Cerebellar cortex (tissue), 1 donor: ENCODE data around the gene SCAMP5.

Experiments used
- DNase-seq: peaks from one replicate; pipeline ENCODE4 v3.0.0-alpha.2; 2015; ENCODE audit warnings: low spot score

Gene SCAMP5

DNA sequence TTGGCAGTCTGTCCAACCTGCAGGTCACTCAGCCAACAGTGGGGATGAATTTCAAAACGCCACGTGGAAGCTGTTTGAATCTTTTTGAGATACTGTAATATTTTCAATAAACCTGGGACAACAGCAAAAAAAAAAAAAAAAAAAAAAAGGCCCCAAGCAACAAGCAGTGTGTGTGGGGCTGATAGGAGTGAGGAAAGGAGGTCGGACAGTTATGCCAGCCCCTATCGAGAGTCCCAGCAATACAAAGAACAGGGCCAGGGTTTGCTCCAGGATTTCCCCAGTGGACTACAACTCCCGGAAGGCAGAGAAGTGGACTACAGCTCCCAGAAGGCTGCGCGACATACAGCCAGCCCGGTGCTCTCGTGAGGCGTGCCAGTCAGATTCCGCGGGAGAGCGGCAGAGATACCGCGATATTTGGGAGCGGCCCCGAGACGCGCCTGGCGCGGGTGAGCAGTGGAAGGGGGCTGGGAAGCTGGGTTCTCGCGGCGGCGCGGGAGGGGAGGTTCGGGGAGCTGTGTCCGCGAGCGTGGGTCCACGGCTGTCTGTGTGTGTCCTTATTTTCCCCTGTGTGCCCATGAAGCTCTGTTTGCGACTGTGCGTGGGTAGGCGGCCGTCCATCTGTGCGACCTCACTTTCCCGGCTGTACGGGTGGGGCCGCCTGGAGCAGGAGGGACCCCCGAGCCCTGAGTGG is 28.0 kb downstream of the SCAMP5 start, which contains the start of gene PPCDC:
Gene PPCDC, plus strand, starts transcription at position 410 of the 691 bp plus-strand sequence. CDS start 4,729 bp downstream, outside the sequence.
- peak; percentile 98 for DNase-seq

- peak; percentile 29 for DNase-seq
Measured at GRCh38 chr15:75023872-75024636, 28.7 kb downstream of the SCAMP5 start.

DNA sequence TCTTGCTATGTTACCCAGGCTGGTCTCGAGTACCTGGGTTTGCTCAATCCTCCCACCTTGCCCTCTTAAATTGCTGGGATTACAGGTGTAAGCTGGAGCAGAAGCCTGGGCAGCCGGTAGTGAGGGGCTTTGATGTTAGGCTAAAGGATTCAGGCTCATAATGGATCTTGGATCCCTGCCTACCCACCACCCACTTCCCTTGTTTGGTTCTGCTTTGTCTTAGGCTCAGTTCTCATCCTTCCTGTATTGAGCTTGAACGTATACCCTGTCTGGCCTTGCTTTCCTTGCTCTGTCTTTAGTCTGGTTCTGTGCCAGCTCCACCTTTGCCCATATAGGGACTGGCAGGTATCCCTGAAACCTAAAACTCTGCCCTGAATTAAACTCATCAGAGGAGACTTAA is 29.7 kb downstream of the SCAMP5 start:
- DNase-seq = no peak

DNA sequence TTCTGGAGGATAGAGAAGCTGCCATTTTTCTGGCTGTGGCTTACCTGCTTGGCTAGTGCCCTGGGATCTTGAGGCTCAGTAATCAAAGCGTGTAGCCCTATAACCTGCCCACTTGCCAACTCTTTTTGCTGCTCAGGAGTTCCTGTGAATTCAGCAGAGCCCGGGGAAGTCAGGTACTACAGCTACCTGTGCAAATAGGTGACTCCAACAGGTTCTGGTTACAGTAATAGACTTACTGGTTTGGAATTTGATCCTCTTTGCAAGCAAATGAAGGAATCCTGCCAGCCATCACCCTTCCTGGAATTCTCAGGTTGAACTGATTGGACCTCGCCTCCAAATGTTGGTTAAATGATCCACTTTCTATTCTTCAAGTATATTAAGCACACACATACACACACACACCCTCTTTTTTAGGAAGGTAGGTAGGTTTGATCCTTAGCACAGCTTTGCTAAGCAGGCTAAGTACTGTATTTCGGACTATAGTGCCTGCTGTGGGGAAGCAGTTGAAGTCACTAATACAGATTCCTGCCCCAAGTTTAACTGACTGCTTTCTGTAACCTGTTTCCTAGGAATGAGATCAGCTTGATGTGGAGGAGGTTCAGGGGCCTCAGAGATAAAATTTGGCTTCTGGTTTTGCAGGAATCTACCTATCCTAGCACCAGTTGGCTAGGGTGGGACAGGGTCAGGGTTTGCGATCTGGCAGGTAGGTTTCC is 30.3 kb downstream of the SCAMP5 start:
- DNase-seq = no peak

DNA sequence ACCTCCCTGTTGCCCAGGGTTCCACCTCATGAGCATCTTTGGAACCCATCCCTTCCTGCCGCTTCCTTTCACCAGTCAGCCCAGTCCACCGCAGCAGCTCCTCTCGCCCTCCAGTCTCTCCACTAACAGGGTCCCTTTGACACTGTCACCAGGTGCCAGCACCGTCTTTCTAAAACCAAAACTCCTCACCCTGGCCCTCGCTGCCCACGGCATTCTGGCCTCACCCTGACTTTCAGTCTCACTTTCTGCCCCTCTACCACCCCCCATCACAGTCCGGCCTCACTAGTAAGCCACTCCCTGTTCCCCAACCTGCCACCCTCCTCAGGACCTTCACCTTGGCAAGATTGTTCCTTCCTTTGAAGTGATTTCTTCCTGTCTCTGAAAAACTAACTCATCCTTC is 32.2 kb downstream of the SCAMP5 start:
- DNase-seq = no peak

- DNase-seq = no peak
Measured at GRCh38 chr15:75028991-75029377, 33.6 kb downstream of the SCAMP5 start.

- DNase-seq = peak; percentile 84
Measured at GRCh38 chr15:75029378-75030022, 34.1 kb downstream of the SCAMP5 start.

DNA sequence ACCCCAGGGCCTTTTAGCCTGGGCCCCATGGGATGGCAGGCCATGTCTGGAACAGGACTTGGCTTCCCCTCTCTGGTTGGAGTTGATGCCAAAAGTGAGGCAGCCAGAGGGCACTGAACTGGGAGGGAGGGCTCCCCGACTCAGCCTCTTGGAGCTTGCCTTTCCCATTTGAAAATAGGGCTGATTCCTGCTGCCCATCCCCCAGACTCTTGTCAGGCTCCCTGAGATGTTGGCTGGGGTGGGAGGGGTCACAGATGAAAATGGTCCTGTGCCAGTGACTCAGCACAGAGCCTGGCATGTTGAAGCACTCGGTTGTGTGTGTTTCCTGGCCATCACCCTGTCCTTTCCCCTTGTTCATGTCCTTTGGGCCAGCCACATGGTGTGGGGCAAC is 34.7 kb downstream of the SCAMP5 start:
- DNase-seq = no peak

DNA sequence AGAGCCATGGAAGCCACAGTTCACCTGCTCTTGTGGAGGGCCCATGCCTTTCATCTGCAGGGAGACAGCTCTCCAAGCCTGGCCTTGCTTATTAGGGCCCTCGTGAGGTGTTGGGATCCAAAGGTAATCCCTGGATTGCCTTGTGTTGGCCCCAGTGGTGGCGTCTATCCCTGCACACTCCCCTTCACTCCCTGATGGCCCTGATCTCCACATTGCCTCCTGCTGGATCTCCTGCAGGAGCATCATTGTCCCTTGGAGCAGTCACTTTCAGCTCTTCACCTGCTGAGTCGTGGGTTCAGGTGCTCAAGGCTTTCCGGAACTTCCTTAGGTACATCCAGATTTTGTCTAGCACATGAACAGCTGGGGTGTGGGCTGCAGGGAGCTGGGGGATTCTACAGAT is 35.1 kb downstream of the SCAMP5 start:
- DNase-seq = no peak

- DNase-seq = no peak
Measured at GRCh38 chr15:75031848-75032247, 36.5 kb downstream of the SCAMP5 start.

DNA sequence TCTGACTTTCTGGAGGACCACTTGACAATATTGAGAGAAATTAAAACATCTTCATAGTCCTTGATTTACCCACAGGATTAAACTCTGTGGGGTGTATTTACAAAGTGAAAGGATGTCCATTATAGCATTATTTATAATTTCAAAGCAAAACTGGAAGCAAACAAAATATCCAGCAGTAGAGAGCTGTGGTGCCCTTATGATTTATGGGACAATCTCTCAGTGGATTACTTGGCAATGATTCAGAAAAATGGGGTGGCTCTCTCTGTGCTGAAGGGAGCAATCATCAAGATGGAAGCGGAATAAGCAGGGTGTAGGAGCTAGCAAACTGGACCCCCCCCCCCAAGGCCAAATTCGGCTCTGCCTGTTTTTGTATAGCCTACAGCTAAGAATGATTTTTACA is 37.0 kb downstream of the SCAMP5 start:
- no peak for DNase-seq

GRCh38 chr15:75033809-75034208 is 38.4 kb downstream of the SCAMP5 start:
- DNase-seq = no peak

GRCh38 chr15:75034615-75035014 is 39.3 kb downstream of the SCAMP5 start:
- no peak for DNase-seq

GRCh38 chr15:75036212-75036616 is 40.9 kb downstream of the SCAMP5 start:
- no peak for DNase-seq

- DNase-seq = no peak
Measured at GRCh38 chr15:75037685-75038084, 42.3 kb downstream of the SCAMP5 start.

GRCh38 chr15:75038231-75038630 is 42.9 kb downstream of the SCAMP5 start:
- no peak for DNase-seq

GRCh38 chr15:75042730-75043508 is 47.6 kb downstream of the SCAMP5 start:
- peak; percentile 18 for DNase-seq

GRCh38 chr15:75043509-75044257 is 48.3 kb downstream of the SCAMP5 start:
- DNase-seq = peak; percentile 32

DNA sequence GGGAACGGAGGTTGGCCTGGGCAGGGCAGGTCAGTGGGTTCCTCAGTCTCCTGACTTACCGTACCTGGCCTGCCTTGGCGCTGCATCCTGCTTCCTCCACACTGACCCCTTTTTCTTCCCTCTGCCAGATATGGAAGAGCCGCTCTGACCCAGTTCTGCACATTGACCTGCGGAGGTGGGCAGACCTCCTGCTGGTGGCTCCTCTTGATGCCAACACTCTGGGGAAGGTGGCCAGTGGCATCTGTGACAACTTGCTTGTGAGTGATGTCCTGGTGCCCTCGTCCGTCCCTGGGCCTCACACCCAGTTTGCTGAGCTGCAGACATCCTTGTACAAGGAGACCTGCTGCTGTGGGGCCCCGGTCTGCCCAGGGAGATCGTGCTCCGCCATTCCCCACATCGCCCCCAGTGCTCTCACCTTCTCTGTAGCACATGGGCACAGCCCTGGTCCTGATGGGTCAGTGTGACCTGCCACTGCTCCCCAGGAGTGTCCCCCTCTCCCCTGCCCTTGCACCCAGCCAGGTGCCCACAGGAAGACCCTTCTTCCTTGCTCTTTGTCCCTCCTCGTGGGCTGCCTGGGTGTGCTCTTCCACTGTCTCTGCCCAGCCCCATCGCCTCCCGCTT is 49.0 kb downstream of the SCAMP5 start:
- DNase-seq = no peak

DNA sequence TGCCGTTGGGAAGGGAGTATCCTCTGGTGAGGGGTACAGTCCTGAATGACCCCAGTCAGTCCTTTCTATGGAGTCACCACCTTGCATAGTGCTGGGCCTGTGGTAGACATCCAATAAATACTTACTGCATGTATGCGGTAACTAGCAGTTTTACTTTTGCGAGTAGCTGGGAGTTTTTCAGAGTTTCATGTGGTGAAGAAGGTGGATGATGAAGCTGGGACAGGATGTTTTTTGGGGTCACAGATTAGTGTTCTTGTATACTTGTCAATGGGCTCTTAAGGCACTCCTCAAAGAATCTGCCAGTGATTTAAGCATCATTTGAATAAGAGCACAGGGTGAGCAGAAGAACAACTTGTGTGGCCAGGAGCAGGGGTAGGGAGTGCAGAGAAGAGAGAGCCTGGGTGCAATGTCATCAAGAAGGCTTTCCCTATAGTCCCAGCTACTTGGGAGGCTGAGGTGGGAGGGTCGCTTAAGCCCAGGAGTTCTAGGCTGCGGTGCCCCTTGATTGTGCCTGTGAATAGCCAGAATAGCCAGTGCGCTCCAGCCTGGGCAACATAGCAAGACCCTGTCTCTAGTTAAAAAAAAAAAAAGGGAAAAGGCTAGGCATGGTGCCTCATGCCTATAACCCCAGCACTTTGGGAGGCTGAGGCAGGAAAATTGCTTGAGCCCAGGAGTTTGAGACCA is 50.1 kb downstream of the SCAMP5 start:
- no peak for DNase-seq
